Measurements from ENCODE around the gene PATJ. TPM values are rescaled to one million over a fixed set of nuclear protein-coding genes. Genes with fewer than 3 reads are reported as not detected.
"Not testable (repeated sequence)": the region's sequence is repeated elsewhere in the genome, so short reads cannot be mapped to it uniquely, and the experiment has no call there.

Gene PATJ
- total RNA-seq, 2 donors from 2014 or later: 74.3 to 81.7 TPM

DNA sequence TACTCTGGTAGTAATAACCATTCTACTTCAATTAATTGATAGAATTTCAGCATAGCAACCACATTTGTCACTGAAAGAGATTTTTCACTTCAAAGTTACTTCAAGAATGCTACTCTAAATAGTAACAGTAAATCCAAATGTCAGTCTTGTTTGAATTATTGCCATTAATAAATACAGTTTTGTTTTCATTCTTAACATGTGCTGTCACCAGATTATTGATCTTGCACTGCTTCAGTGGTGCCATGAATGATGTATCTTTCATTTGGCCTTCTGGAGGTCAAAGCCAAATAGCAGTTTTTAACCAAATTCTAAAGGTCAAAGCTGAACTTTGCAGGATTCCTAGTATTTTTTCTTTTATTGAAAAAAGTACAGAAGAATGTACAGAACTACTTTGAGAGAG lies 199.5 kb downstream of the PATJ start:
- Mint-ChIP-seq H3K27me3 (ENCODE audit: insufficient read depth) (no peaks in the 10 kb centered on the region), H3K36me3 (ENCODE audit: low read depth) (peaks cover 53% of the 10 kb centered on the region), H3K27ac (no peak overlapping the region), H3K9me3 (peaks cover 24% of the 10 kb centered on the region), H3K4me1 (no peaks in the 10 kb centered on the region), H3K4me3 (no peak overlapping the region)
- no peak overlapping the region for H3K9ac ChIP-seq (ENCODE audit: extremely low read depth, low read length, poor library complexity, severe bottlenecking)
- TF ChIP-seq CTCF (conservative IDR thresholded peaks at IDR 0.05): no peak
- H3K4me1 ChIP-seq (ENCODE audit: control insufficient read depth, insufficient read depth, low read length): no peaks in the 10 kb centered on the region
- no peak overlapping the region for H3K4me3 ChIP-seq (ENCODE audit: low read length)
- H3K27ac ChIP-seq (ENCODE audit: low read depth, low read length): no peak overlapping the region
- H3K36me3 ChIP-seq (ENCODE audit: control insufficient read depth, insufficient read depth, low read length): peaks cover 11% of the 10 kb centered on the region
- no peaks in the 10 kb centered on the region for H3K27me3 ChIP-seq (ENCODE audit: control insufficient read depth, insufficient read depth, low read length, poor library complexity, severe bottlenecking)
- DNase-seq: no peak
- peaks cover 13% of the 10 kb centered on the region for H3K9me3 ChIP-seq (ENCODE audit: control insufficient read depth, low read length)

DNA sequence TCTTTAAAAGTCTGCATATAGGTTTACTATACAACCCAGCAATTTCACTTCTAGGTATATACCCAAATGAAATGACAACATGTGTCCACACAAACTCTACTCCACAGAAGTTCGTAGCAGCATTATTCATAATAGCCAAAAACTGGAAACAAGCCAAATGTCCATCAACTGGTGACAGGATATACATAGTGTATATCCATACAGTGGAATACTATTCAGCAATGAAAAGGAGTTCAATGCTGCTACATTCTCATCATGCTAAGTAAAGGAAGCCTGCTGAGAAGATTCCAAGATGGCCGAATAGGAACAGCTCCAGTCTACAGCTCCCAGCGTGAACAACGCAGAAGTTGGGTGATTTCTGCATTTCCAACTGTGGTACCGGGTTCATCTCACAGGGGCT lies 200.6 kb downstream of the PATJ start:
- Histone ChIP-seq H3K36me3 (ENCODE audit: control insufficient read depth, insufficient read depth, low read length) (peaks cover 11% of the 10 kb centered on the region), H3K9me3 (ENCODE audit: control insufficient read depth, low read length) (peaks cover 13% of the 10 kb centered on the region), H3K9ac (ENCODE audit: extremely low read depth, low read length, poor library complexity, severe bottlenecking) (no peak overlapping the region), H3K4me3 (ENCODE audit: low read length) (no peak overlapping the region), H3K27me3 (ENCODE audit: control insufficient read depth, insufficient read depth, low read length, poor library complexity, severe bottlenecking) (no peaks in the 10 kb centered on the region), H3K27ac (ENCODE audit: low read depth, low read length) (no peak overlapping the region), H3K4me1 (ENCODE audit: control insufficient read depth, insufficient read depth, low read length) (no peaks in the 10 kb centered on the region)
- Mint-ChIP-seq H3K27ac (no peak overlapping the region), H3K9me3 (peaks cover 24% of the 10 kb centered on the region), H3K4me3 (no peak overlapping the region), H3K4me1 (no peaks in the 10 kb centered on the region), H3K36me3 (ENCODE audit: low read depth) (peaks cover 50% of the 10 kb centered on the region), H3K27me3 (ENCODE audit: insufficient read depth) (no peaks in the 10 kb centered on the region)
- no peak for DNase-seq
- 91 to 100% methylated on average over 5 of the region's 5 CpGs for WGBS, 2 experiments (ENCODE audit: insufficient coverage in 1 of 2, insufficient read length in 1 of 2)
- no peak for TF ChIP-seq CTCF (conservative IDR thresholded peaks at IDR 0.05)

- Mint-ChIP-seq H3K9me3 (peaks cover 11% of the 10 kb centered on the region), H3K4me1 (peaks cover 14% of the 10 kb centered on the region), H3K36me3 (ENCODE audit: low read depth) (peaks cover 21% of the 10 kb centered on the region)
- not testable (repeated sequence) for H3K4me1 ChIP-seq (ENCODE audit: control insufficient read depth, insufficient read depth, low read length); H3K4me3 Mint-ChIP-seq; H3K9me3 ChIP-seq (ENCODE audit: control insufficient read depth, low read length); H3K27ac Mint-ChIP-seq; H3K9ac ChIP-seq (ENCODE audit: extremely low read depth, low read length, poor library complexity, severe bottlenecking); H3K27me3 ChIP-seq (ENCODE audit: control insufficient read depth, insufficient read depth, low read length, poor library complexity, severe bottlenecking); H3K4me3 ChIP-seq (ENCODE audit: low read length); H3K36me3 ChIP-seq (ENCODE audit: control insufficient read depth, insufficient read depth, low read length); DNase-seq; H3K27ac ChIP-seq (ENCODE audit: low read depth, low read length); H3K27me3 Mint-ChIP-seq (ENCODE audit: insufficient read depth)
- WGBS, 2 experiments (ENCODE audit: insufficient coverage in 1 of 2, insufficient read length in 1 of 2): 95 to 100% methylated on average over 1 to 4 of the region's 5 CpGs
These were observed 206.4 kb downstream of the PATJ start for GRCh38 chr1:61948685-61949084.

- no peaks in the 10 kb centered on the region for H3K27me3 ChIP-seq (ENCODE audit: control insufficient read depth, insufficient read depth, low read length, poor library complexity, severe bottlenecking)
- H3K36me3 Mint-ChIP-seq (ENCODE audit: low read depth): peaks cover 7% of the 10 kb centered on the region
- H3K9ac ChIP-seq (ENCODE audit: extremely low read depth, low read length, poor library complexity, severe bottlenecking): no peak overlapping the region
- no peak overlapping the region for H3K4me3 Mint-ChIP-seq
- peak overlapping the region; percentile 86 for H3K27ac Mint-ChIP-seq
- 65% methylated on average over 2 of the region's 2 CpGs; no CpG with 5 or more reads in 1 of the 2 experiments for WGBS, 2 experiments (ENCODE audit: insufficient coverage in 1 of 2, insufficient read length in 1 of 2)
- H3K36me3 ChIP-seq (ENCODE audit: control insufficient read depth, insufficient read depth, low read length): no peaks in the 10 kb centered on the region
- DNase-seq: no peak
- H3K27ac ChIP-seq (ENCODE audit: low read depth, low read length): no peak overlapping the region
- peaks cover 2% of the 10 kb centered on the region for H3K9me3 Mint-ChIP-seq
- peaks cover 6% of the 10 kb centered on the region for H3K4me1 ChIP-seq (ENCODE audit: control insufficient read depth, insufficient read depth, low read length)
- H3K4me1 Mint-ChIP-seq: peaks cover 14% of the 10 kb centered on the region
- H3K27me3 Mint-ChIP-seq (ENCODE audit: insufficient read depth): no peaks in the 10 kb centered on the region
- peak; percentile 68 for TF ChIP-seq CTCF (conservative IDR thresholded peaks at IDR 0.05)
- H3K9me3 ChIP-seq (ENCODE audit: control insufficient read depth, low read length): no peaks in the 10 kb centered on the region
- no peak overlapping the region for H3K4me3 ChIP-seq (ENCODE audit: low read length)
These were observed 208.1 kb downstream of the PATJ start for GRCh38 chr1:61950418-61950817.

All from endodermal cell (in vitro differentiated cells).